ENCODE measurements around the gene SLC26A8.

GRCh38 chr6:36020154-36020553 lies 4.3 kb downstream of the SLC26A8 start:
- TF ChIP-seq POLR2A (IDR thresholded peaks at IDR 0.05), result no peak
- no peak for TF ChIP-seq CTCF (IDR thresholded peaks at IDR 0.05)
